Neural progenitor cell (in vitro differentiated cells): ENCODE results near the gene MTNR1B. TPM values are rescaled to one million over a fixed set of nuclear protein-coding genes. Genes with fewer than 3 reads are reported as not detected.

ENCODE experiments used
- DNase-seq: peaks from one replicate; pipeline ENCODE4 v3.0.0-alpha.2; 2016; ENCODE audit warnings: low spot score
- H2AFZ ChIP-seq: fragments of 200-600 bp; sonication (generic); replicated peaks from 2 replicates; pipeline ENCODE4 v1.6.1; 2016; ENCODE audit warnings: antibody characterized with exemption
- H3F3A ChIP-seq: fragments of 200-600 bp; sonication (generic); 2 replicates; pipeline ENCODE4 v1.6.1; 2016; ENCODE audit warnings: antibody characterized with exemption, low read depth
- H3K27ac ChIP-seq: fragments of 200-600 bp; sonication (generic); 2 replicates; pipeline ENCODE4 v1.5.1; 2016; ENCODE audit warnings: mild to moderate bottlenecking
- H3K27me3 ChIP-seq: fragments of 200-600 bp; sonication (generic); 2 replicates; pipeline ENCODE4 v1.6.1; 2016; ENCODE audit warnings: mild to moderate bottlenecking, moderate library complexity
- H3K36me3 ChIP-seq: fragments of 200-600 bp; sonication (generic); 2 replicates; pipeline ENCODE4 v1.5.1; 2016
- H3K4me1 ChIP-seq: fragments of 200-600 bp; sonication (generic); 2 replicates; pipeline ENCODE4 v1.6.1; 2016; ENCODE audit warnings: mixed run types
- H3K4me2 ChIP-seq: fragments of 200-600 bp; sonication (generic); 2 replicates; pipeline ENCODE4 v1.6.1; 2016
- H3K4me3 ChIP-seq: fragments of 200-600 bp; sonication (generic); 2 replicates; pipeline ENCODE4 v1.5.1; 2016
- H3K79me2 ChIP-seq: fragments of 200-600 bp; sonication (generic); 2 replicates; pipeline ENCODE4 v1.6.1; 2016; ENCODE audit warnings: low read depth
- H3K9ac ChIP-seq: fragments of 200-600 bp; sonication (generic); 2 replicates; pipeline ENCODE4 v1.6.1; 2016
- H3K9me3 ChIP-seq: fragments of 200-600 bp; sonication (generic); 2 replicates; pipeline ENCODE4 v1.5.1; 2016; ENCODE audit warnings: low read depth
- H4K20me1 ChIP-seq: fragments of 200-600 bp; sonication (generic); 2 replicates; pipeline ENCODE4 v1.6.1; 2016; ENCODE audit warnings: low read depth
- H3K27ac Mint-ChIP-seq: 3 replicates; pipeline ENCODE4 v1.8.0; 2021; ENCODE audit warnings: mixed read lengths
- H3K27me3 Mint-ChIP-seq: 2 replicates; pipeline ENCODE4 v1.8.0; 2022; ENCODE audit warnings: low read depth, mild to moderate bottlenecking, inconsistent platforms, moderate library complexity, mixed read lengths; ENCODE audit not compliant: insufficient read depth
- H3K36me3 Mint-ChIP-seq: 3 replicates; pipeline ENCODE4 v1.8.0; 2021; ENCODE audit warnings: mixed read lengths
- H3K4me1 Mint-ChIP-seq: 3 replicates; pipeline ENCODE4 v1.8.0; 2021; ENCODE audit warnings: mixed read lengths
- H3K4me3 Mint-ChIP-seq: 3 replicates; pipeline ENCODE4 v1.8.0; 2021; ENCODE audit warnings: mild to moderate bottlenecking, moderate library complexity, mixed read lengths
- H3K9me3 Mint-ChIP-seq: 3 replicates; pipeline ENCODE4 v1.8.0; 2020; ENCODE audit warnings: mixed read lengths
- EZH2 ChIP-seq: fragments of 200-600 bp; sonication (generic); IDR thresholded peaks from 2 replicates; pipeline ENCODE4 v1.6.1; 2017; ENCODE audit warnings: antibody characterized with exemption, mild to moderate bottlenecking, moderate library complexity
- EZH2phosphoT487 ChIP-seq: fragments of 200-600 bp; sonication (generic); IDR thresholded peaks from 2 replicates; pipeline ENCODE4 v1.6.1; 2017; ENCODE audit warnings: antibody characterized with exemption
- total RNA-seq: library from RNA; depleted of rRNA; stranded (reverse); fragments of >200 nt; gene quantifications from 2 replicates; pipeline ENCODE4 v1.2.3, GENCODE V29; 2015; ENCODE audit warnings: low replicate concordance
- TF ChIP-seq, protein P1 (sequence below): fragments of 200-600 bp; sonication (generic); IDR thresholded peaks from 2 replicates; pipeline ENCODE4 v1.5.1; 2017; ENCODE audit warnings: antibody characterized with exemption, mild to moderate bottlenecking

Gene MTNR1B
- total RNA-seq, 1 donor from 2014 or later: not detected

DNA sequence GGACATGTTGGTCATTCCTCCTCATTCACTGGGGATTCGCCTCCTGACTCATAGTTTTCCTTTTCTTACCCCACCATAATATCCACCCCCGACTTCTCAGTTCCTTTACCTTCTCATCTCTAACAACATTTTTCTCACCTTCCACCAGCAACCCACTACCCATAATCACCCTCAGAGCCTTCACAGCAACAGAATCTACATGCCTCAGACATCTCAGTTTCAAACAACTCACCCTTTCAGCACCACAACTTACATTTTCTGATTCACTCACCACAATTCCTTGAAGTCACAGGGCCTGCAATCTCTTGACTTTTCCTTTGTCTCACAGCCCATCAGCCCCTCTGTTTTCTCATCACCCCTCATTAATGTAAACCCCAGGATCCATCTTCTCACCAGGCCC, 2.3 kb upstream of the MTNR1B start:
- DNase-seq: no peak
- no peaks in the 10 kb centered on the region for H3K9me3 ChIP-seq
- H3K36me3 ChIP-seq: no peaks in the 10 kb centered on the region
- no peaks in the 10 kb centered on the region for H3K4me1 ChIP-seq
- Mint-ChIP-seq H3K27me3 (peaks cover 14% of the 10 kb centered on the region), H3K4me3 (no peak overlapping the region), H3K36me3 (no peaks in the 10 kb centered on the region), H3K9me3 (no peaks in the 10 kb centered on the region), H3K27ac (no peak overlapping the region), H3K4me1 (no peaks in the 10 kb centered on the region)
- no peak overlapping the region for H2AFZ ChIP-seq
- peaks cover 30% of the 10 kb centered on the region for H3K27me3 ChIP-seq
- H3F3A ChIP-seq: no peaks in the 10 kb centered on the region
- no peaks in the 10 kb centered on the region for H3K79me2 ChIP-seq
- H3K27ac ChIP-seq: no peak overlapping the region
- no peak overlapping the region for H3K4me2 ChIP-seq
- H3K4me3 ChIP-seq: no peak overlapping the region
- TF ChIP-seq, protein P1, sequence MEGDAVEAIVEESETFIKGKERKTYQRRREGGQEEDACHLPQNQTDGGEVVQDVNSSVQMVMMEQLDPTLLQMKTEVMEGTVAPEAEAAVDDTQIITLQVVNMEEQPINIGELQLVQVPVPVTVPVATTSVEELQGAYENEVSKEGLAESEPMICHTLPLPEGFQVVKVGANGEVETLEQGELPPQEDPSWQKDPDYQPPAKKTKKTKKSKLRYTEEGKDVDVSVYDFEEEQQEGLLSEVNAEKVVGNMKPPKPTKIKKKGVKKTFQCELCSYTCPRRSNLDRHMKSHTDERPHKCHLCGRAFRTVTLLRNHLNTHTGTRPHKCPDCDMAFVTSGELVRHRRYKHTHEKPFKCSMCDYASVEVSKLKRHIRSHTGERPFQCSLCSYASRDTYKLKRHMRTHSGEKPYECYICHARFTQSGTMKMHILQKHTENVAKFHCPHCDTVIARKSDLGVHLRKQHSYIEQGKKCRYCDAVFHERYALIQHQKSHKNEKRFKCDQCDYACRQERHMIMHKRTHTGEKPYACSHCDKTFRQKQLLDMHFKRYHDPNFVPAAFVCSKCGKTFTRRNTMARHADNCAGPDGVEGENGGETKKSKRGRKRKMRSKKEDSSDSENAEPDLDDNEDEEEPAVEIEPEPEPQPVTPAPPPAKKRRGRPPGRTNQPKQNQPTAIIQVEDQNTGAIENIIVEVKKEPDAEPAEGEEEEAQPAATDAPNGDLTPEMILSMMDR: no peak
- no peak for TF ChIP-seq EZH2
- TF ChIP-seq EZH2phosphoT487: no peak
- no peaks in the 10 kb centered on the region for H4K20me1 ChIP-seq
- H3K9ac ChIP-seq: no peak overlapping the region

DNA sequence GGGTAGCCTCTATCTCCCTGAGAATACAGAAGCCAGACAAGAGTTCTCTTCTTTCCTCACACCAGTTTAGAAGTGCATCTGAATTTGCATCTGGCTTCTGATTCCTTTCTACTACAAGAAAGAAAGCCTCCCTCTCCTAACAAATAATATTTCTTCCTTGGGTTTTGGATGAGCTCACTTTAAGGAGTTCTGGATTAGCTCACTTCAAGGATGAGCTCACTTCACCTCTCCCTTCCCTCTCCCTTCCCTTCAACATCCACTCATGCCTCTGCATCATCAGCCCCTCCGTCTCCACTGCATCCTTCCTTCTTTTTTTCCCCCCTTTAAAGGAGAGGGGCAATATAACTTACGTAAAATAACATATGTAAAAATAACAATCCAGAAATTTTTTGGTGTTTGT, 1.6 kb upstream of the MTNR1B start:
- H3K9me3 Mint-ChIP-seq: no peaks in the 10 kb centered on the region
- Histone ChIP-seq H3K4me2 (no peak overlapping the region), H3K27ac (no peak overlapping the region), H3K79me2 (no peaks in the 10 kb centered on the region), H4K20me1 (no peaks in the 10 kb centered on the region), H3K9me3 (no peaks in the 10 kb centered on the region), H3K27me3 (peaks cover 30% of the 10 kb centered on the region), H2AFZ (no peak overlapping the region), H3F3A (no peaks in the 10 kb centered on the region), H3K36me3 (no peaks in the 10 kb centered on the region), H3K4me1 (no peaks in the 10 kb centered on the region), H3K9ac (no peak overlapping the region), H3K4me3 (no peak overlapping the region)
- H3K36me3 Mint-ChIP-seq: no peaks in the 10 kb centered on the region
- H3K27me3 Mint-ChIP-seq: peaks cover 14% of the 10 kb centered on the region
- DNase-seq: no peak
- no peak overlapping the region for H3K4me3 Mint-ChIP-seq
- no peaks in the 10 kb centered on the region for H3K4me1 Mint-ChIP-seq
- TF ChIP-seq, protein P1: no peak
- TF ChIP-seq EZH2phosphoT487 (no peak), EZH2 (no peak)
- no peak overlapping the region for H3K27ac Mint-ChIP-seq

DNA sequence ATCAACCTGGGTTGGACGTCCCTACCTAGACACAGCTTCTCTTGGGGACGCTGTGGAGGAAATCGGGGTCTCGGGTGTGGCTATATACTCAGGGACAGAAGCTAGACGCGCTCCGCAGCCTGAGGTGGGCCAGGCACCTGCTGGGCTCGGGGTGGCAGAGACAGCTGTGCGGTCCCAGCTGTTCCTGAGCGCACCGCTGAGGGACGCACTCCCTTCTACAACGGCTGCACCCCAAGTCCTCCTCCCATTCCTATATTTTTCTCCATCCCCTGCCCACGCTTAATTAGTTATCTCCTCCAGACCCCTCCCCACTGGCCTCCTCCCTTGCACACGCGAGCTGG, 188 bp upstream of the MTNR1B start:
- peak overlapping the region; percentile 74 for H3K4me2 ChIP-seq

More for the DNA sequence above, 188 bp upstream of the MTNR1B start:
- Histone ChIP-seq H3K9ac (no peak overlapping the region), H4K20me1 (no peaks in the 10 kb centered on the region), H3F3A (no peaks in the 10 kb centered on the region), H2AFZ (peak overlapping the region; percentile 58), H3K9me3 (no peaks in the 10 kb centered on the region), H3K27me3 (peaks cover 30% of the 10 kb centered on the region), H3K4me1 (no peaks in the 10 kb centered on the region), H3K79me2 (no peaks in the 10 kb centered on the region), H3K27ac (no peak overlapping the region), H3K36me3 (no peaks in the 10 kb centered on the region), H3K4me3 (peak overlapping the region; percentile 49)
- Mint-ChIP-seq H3K4me3 (peak overlapping the region; percentile 78), H3K4me1 (no peaks in the 10 kb centered on the region), H3K27ac (no peak overlapping the region), H3K36me3 (no peaks in the 10 kb centered on the region), H3K9me3 (peaks cover 3% of the 10 kb centered on the region), H3K27me3 (peaks cover 14% of the 10 kb centered on the region)
- TF ChIP-seq EZH2: no peak
- TF ChIP-seq, protein P1: peak; percentile 19
- no peak for DNase-seq
